ENCODE data around the gene ZDHHC7.

The ZDHHC7 gene

GRCh38 chr16:85004587-85005205 lies 6.6 kb downstream of the ZDHHC7 start:
- H3K36me3 ChIP-seq (ENCODE audit: low read depth), result peaks cover 61% of the 10 kb centered on the region
- no peaks in the 10 kb centered on the region for H3K9me3 ChIP-seq (ENCODE audit: severe bottlenecking)
- peak overlapping the region; percentile 99 for H3K27ac ChIP-seq (ENCODE audit: poor library complexity, severe bottlenecking)
- TF ChIP-seq CTCF (IDR thresholded peaks at IDR 0.05; ENCODE audit: poor library complexity, severe bottlenecking), result no peak
- H3K4me1 ChIP-seq (ENCODE audit: insufficient read depth, poor library complexity, severe bottlenecking), result peaks cover 71% of the 10 kb centered on the region
- peak; percentile 72 for DNase-seq (ENCODE audit: low spot score)
- no peaks in the 10 kb centered on the region for H3K27me3 ChIP-seq (ENCODE audit: insufficient read depth, poor library complexity, severe bottlenecking)
- ATAC-seq (ENCODE audit: low read depth), result peak; percentile 74
- H3K4me3 ChIP-seq (ENCODE audit: severe bottlenecking), result no peak overlapping the region

GRCh38 chr16:85003725-85004586 lies 7.4 kb downstream of the ZDHHC7 start:
- H3K4me1 ChIP-seq (ENCODE audit: insufficient read depth, poor library complexity, severe bottlenecking), result peaks cover 76% of the 10 kb centered on the region
- DNase-seq (ENCODE audit: low spot score) (no peak), ATAC-seq (ENCODE audit: low read depth) (no peak; the same call in 2 of the 3 replicates)
- peaks cover 60% of the 10 kb centered on the region for H3K36me3 ChIP-seq (ENCODE audit: low read depth)
- TF ChIP-seq CTCF (IDR thresholded peaks at IDR 0.05; ENCODE audit: poor library complexity, severe bottlenecking), result no peak
- H3K27ac ChIP-seq (ENCODE audit: poor library complexity, severe bottlenecking), result peak overlapping the region; percentile 99
- no peak overlapping the region for H3K4me3 ChIP-seq (ENCODE audit: severe bottlenecking)
- H3K27me3 ChIP-seq (ENCODE audit: insufficient read depth, poor library complexity, severe bottlenecking), result no peaks in the 10 kb centered on the region
- H3K9me3 ChIP-seq (ENCODE audit: severe bottlenecking), result no peaks in the 10 kb centered on the region

- Histone ChIP-seq H3K9me3 (ENCODE audit: severe bottlenecking) (no peaks in the 10 kb centered on the region), H3K27me3 (ENCODE audit: insufficient read depth, poor library complexity, severe bottlenecking) (no peaks in the 10 kb centered on the region), H3K4me1 (ENCODE audit: insufficient read depth, poor library complexity, severe bottlenecking) (peaks cover 82% of the 10 kb centered on the region), H3K36me3 (ENCODE audit: low read depth) (peaks cover 55% of the 10 kb centered on the region), H3K4me3 (ENCODE audit: severe bottlenecking) (no peak overlapping the region), H3K27ac (ENCODE audit: poor library complexity, severe bottlenecking) (peak overlapping the region; percentile 99)
- ATAC-seq (ENCODE audit: low read depth) (no peak), DNase-seq (ENCODE audit: low spot score) (no peak)
- TF ChIP-seq CTCF (IDR thresholded peaks at IDR 0.05; ENCODE audit: poor library complexity, severe bottlenecking), result no peak
These were observed 8.3 kb downstream of the ZDHHC7 start for GRCh38 chr16:85003076-85003475.

DNA sequence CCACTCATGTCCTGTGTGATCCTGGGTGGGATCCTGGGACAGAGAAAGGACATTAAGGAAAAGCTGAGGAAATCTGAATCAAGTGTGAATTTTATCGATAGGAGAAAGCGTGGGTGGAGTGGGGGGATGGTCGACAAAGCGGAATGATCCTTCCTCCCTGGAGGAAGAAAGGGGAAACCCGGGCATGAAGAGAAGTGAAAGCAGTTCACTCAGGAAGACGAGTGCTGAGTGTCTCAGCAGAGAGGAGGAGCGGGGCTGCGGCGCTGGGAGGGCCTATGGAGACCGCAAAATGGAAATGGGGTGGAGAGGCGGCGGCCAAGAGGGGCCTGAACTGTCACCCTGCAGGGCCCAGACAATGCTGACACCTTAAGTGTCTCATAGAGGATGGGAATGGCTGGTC lies 8.7 kb downstream of the ZDHHC7 start:
- peaks cover 82% of the 10 kb centered on the region for H3K4me1 ChIP-seq (ENCODE audit: insufficient read depth, poor library complexity, severe bottlenecking)
- peak overlapping the region; percentile 99 for H3K27ac ChIP-seq (ENCODE audit: poor library complexity, severe bottlenecking)
- TF ChIP-seq CTCF (IDR thresholded peaks at IDR 0.05; ENCODE audit: poor library complexity, severe bottlenecking), result no peak
- no peak for DNase-seq (ENCODE audit: low spot score)
- no peaks in the 10 kb centered on the region for H3K27me3 ChIP-seq (ENCODE audit: insufficient read depth, poor library complexity, severe bottlenecking)
- H3K9me3 ChIP-seq (ENCODE audit: severe bottlenecking), result no peaks in the 10 kb centered on the region
- H3K36me3 ChIP-seq (ENCODE audit: low read depth), result peaks cover 50% of the 10 kb centered on the region
- H3K4me3 ChIP-seq (ENCODE audit: severe bottlenecking), result no peak overlapping the region
- no peak for ATAC-seq (ENCODE audit: low read depth)

All from RWPE2 (cell line).